D721Med (cell line): ENCODE measurements around the gene NXPH2.

Experiments used
- DNase-seq: peaks from one replicate; pipeline ENCODE4 v3.0.0; 2011; ENCODE audit warnings: low spot score; ENCODE audit not compliant: insufficient read length
- FAIRE-seq: peaks from 2 replicates; lab custom pipeline; 2011; peaks lifted over from hg19 to GRCh38; lab: Jason Lieb, UNC
- TF ChIP-seq, protein P1 (sequence below): IDR thresholded peaks from 2 replicates; pipeline ENCODE4 v1.5.1; 2012; ENCODE audit warnings: mild to moderate bottlenecking, control low read depth; ENCODE audit not compliant: insufficient read depth; ENCODE audit errors: missing control alignments

NXPH2 gene

DNA sequence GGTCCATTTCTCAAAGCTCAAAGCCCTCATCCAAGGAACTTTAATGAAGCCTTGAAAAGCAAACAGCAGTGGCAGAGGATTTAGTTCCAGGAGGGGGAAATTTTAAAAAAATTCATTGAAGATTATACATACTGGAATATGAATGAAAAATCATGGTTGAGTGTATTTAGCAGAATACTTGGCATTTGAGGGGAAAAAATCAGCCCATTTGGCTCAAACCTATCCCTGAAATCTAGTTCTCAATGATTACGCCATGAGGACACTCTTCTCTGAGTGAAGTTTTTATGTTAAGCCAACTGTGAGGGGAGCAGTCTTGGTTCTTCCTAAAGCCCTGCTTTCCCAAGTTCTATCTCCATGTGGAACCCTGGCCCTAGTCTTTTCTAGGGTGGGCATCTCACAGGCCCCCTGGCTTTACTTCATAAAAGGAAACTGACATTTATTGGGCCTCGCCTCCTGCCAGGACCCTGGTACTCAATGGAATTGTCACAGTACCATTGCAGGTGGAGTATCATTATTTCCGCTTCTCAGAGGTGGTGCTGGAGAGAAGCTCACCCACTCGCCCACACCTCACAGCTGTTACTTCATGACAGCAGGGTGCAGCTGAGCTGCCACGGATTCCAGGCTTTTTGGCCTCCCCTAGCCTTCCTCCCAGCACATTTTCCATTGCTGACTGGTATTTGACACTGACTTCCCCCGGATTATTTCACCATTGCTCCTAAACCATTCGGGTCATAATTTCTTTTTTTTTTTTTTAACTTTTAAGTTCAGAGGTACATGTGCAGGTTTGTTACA lies 56.8 kb downstream of the NXPH2 start:
- DNase-seq (no peak), FAIRE-seq (no peak)
- TF ChIP-seq, protein P1, sequence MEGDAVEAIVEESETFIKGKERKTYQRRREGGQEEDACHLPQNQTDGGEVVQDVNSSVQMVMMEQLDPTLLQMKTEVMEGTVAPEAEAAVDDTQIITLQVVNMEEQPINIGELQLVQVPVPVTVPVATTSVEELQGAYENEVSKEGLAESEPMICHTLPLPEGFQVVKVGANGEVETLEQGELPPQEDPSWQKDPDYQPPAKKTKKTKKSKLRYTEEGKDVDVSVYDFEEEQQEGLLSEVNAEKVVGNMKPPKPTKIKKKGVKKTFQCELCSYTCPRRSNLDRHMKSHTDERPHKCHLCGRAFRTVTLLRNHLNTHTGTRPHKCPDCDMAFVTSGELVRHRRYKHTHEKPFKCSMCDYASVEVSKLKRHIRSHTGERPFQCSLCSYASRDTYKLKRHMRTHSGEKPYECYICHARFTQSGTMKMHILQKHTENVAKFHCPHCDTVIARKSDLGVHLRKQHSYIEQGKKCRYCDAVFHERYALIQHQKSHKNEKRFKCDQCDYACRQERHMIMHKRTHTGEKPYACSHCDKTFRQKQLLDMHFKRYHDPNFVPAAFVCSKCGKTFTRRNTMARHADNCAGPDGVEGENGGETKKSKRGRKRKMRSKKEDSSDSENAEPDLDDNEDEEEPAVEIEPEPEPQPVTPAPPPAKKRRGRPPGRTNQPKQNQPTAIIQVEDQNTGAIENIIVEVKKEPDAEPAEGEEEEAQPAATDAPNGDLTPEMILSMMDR, result no peak

DNA sequence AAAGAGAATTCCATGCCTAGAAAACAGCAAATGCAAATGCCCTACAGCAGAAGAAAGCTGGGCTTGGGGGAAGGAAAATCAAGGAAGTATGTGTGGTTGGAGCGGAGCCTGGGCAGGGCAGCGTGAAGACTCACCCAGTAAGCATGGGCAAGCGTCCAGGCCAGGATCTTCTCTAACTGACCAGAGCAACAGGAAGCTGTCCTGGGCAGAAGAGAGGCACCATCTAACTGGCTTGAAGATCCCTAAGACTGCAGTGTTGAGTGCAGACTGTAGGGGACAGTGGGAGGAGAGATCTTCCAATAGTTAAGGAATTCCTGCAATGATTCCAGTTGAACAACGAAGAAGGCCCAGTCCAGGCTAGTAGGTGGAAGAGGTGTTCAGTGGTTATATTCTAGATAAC lies 57.9 kb downstream of the NXPH2 start:
- FAIRE-seq (no peak), DNase-seq (no peak)
- TF ChIP-seq, protein P1, result no peak

DNA sequence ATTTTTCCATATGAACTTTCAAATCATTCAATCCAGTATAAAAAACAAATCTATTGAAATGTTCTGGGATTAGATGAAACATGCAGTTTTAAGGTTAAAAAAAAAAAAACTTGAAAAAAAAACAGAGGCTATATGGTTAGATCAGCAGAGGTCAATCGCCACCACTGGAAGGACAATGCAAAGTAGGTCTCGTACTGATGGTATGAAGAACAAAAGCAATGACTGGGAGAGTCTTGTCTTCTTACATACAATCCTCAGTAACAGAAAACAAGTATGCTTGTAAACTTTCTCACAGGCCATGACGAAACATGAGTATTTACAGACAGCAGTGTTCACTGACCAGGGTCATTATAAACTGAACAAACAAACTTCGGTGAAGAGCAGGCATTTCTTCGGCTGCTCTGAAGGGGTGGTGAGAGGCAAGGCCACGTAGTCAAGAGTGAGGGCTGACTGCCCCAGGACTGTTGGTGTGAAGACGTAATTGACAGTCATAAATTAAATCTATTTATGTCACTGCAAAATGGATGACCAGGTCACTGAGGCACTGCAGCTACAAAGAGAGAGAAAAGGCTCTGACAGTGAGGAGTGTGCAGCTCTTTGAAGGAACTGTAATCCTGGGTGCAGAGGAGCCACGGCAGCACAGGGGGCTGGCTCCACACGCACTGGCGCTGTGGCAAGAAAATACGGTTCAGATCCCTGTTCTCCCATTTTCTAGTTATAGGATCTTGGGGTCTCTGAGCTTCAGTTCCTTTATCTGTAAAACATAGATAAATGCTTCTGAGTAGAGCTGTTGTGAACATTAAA lies 60.0 kb downstream of the NXPH2 start:
- no peak for FAIRE-seq
- DNase-seq, result no peak

DNA sequence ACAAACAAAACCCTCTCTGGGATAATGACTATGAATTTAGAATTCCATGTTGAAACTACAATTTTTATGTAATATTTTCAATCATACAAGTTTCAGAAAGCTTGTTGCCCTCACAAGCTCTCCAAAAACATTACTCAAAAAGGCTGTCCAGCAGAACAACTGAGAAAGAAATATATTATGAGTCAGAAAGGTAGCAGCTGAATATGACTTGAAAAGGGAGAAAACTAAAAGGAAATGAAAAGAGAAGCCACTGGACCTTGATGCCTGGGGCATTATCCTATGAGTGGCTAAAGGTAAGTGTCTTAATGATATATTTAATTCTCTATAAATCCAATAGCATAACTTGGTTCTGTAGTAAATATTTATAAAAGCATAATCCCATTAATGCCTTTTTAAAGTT lies 61.8 kb downstream of the NXPH2 start:
- no peak for FAIRE-seq
- TF ChIP-seq, protein P1, result no peak
- DNase-seq, result no peak

More for the DNA sequence above, 60.0 kb downstream of the NXPH2 start:
- TF ChIP-seq, protein P1, result no peak

DNA sequence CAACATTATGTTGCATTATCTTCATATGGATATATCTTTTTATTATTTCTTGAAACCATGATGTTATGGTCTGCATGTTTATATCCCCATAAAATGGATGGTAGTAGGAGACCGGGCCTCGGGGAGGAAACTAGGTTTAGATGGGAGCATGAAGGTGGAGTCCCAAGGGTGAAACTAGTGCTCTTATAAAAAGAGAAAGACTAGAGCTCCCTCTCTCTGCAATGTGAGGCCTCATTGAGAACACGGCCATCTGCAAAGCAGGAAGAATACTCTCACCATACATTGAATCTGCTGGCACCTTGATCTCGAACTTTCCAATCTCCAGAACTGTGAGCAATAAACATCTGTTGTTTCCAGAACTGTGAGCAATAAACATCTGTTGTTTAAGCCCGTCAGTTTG lies 64.0 kb downstream of the NXPH2 start:
- DNase-seq, result no peak
- TF ChIP-seq, protein P1, result no peak
- FAIRE-seq, result no peak

DNA sequence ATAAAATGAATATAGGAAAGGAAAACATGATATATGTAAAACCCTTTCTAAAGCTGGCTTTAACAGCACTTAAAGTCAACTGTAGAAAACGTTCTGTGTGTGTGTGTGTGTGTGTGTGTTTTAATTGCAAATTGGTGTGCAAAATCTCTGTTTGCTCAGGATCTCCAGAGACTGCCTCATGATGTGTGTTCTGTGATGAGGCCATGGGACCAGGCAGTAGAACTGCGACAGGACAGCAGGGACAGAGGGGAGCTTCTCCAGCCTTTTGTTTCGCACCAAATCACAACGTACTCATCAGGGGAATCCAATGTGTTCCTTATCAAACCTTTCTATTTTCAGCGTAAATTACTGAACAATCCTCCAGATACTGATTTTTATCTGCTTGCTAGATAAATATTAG lies 66.7 kb downstream of the NXPH2 start:
- TF ChIP-seq, protein P1, result no peak
- DNase-seq (no peak), FAIRE-seq (no peak)
